A549 treated with Mapracorat at 1 μM for 4 hours (cell line): Measurements from ENCODE around the gene ABCC10. TPM values are rescaled to one million over a fixed set of nuclear protein-coding genes. Genes with fewer than 3 reads are reported as not detected.

Experiments
- total RNA-seq: library from RNA; stranded (reverse); fragments of 200-300 nt; extraction: Qiagen RNA extraction; gene quantifications from 5 replicates; pipeline ENCODE4 v1.2.3, GENCODE V29; 2022

The ABCC10 gene
- total RNA-seq: 5.7 to 12.4 TPM (median 8.5 TPM) in 5 replicates

GRCh38 chr6:43427406-43428111, at the start of gene ABCC10:
TSS of gene ABCC10 (plus strand) at chr6:43427541. CDS start at chr6:43427979, 438 bp downstream.

GRCh38 chr6:43455531-43456428, 28.4 kb downstream of the ABCC10 start, which contains the start of gene DLK2:
TSS of gene DLK2 (minus strand) at chr6:43455548. CDS start at chr6:43454825, 723 bp downstream.

GRCh38 chr6:43477235-43478007, 50.1 kb downstream of the ABCC10 start, which contains the start of gene TJAP1:
TSS of gene TJAP1 (plus strand) at chr6:43477570. CDS start at chr6:43499002, 21,432 bp downstream.

Other genes with a start within 250 kb of the ABCC10 start
- gene CUL9, start 245.3 kb upstream of the ABCC10 start, total RNA-seq: 7.2 to 12.6 TPM (median 7.9 TPM) in 5 replicates
- gene DNPH1, start 198.1 kb upstream of the ABCC10 start, total RNA-seq: 72.7 to 108 TPM (median 97.1 TPM) in 5 replicates
- 0.02 to 0.07 TPM (median 0.04 TPM) in 5 replicates for gene TTBK1, start 184.1 kb upstream of the ABCC10 start, total RNA-seq
- not detected in 5 replicates for gene SLC22A7, start 129.3 kb upstream of the ABCC10 start, total RNA-seq
- 0.39 to 0.51 TPM (median 0.43 TPM) in 5 replicates for gene CRIP3, start 118.7 kb upstream of the ABCC10 start, total RNA-seq
- 3.6 to 5.1 TPM (median 5.0 TPM) in 5 replicates for gene ZNF318, start 57.9 kb upstream of the ABCC10 start, total RNA-seq
- gene DLK2, start 28.0 kb downstream of the ABCC10 start, total RNA-seq: 4.5 to 7.5 TPM (median 7.1 TPM) in 5 replicates
- gene TJAP1, start 50.0 kb downstream of the ABCC10 start, total RNA-seq: 15.2 to 19.9 TPM (median 18.2 TPM) in 5 replicates
- 0.46 to 1.3 TPM (median 1.1 TPM) in 5 replicates for gene LRRC73, start 82.8 kb downstream of the ABCC10 start, total RNA-seq
- gene YIPF3, start 89.4 kb downstream of the ABCC10 start, total RNA-seq: 63.3 to 71.4 TPM (median 66.2 TPM) in 5 replicates
- gene POLR1C, start 89.5 kb downstream of the ABCC10 start, total RNA-seq: 44.9 to 48.4 TPM (median 46.3 TPM) in 5 replicates
- 25.5 to 28.9 TPM (median 28.4 TPM) in 5 replicates for gene XPO5, start 148.5 kb downstream of the ABCC10 start, total RNA-seq
- gene POLH, start 148.6 kb downstream of the ABCC10 start, total RNA-seq: 6.8 to 10.3 TPM (median 8.3 TPM) in 5 replicates
- gene GTPBP2, start 201.7 kb downstream of the ABCC10 start, total RNA-seq: 15.0 to 21.1 TPM (median 16.7 TPM) in 5 replicates
- gene MAD2L1BP, start 208.3 kb downstream of the ABCC10 start, total RNA-seq: 34.3 to 36.7 TPM (median 34.7 TPM) in 5 replicates
- 0.20 to 0.34 TPM (median 0.24 TPM) in 5 replicates for gene RSPH9, start 217.5 kb downstream of the ABCC10 start, total RNA-seq